Measurements from ENCODE around the gene NELFCD.
"Not testable (repeated sequence)": the region's sequence is repeated elsewhere in the genome, so short reads cannot be mapped to it uniquely, and the experiment has no call there.

NELFCD gene

GRCh38 chr20:58973866-58974265 lies 7.2 kb upstream of the NELFCD start:
- DNase-seq = no peak

GRCh38 chr20:58975353-58975752 lies 5.7 kb upstream of the NELFCD start:
- DNase-seq = no peak

DNA sequence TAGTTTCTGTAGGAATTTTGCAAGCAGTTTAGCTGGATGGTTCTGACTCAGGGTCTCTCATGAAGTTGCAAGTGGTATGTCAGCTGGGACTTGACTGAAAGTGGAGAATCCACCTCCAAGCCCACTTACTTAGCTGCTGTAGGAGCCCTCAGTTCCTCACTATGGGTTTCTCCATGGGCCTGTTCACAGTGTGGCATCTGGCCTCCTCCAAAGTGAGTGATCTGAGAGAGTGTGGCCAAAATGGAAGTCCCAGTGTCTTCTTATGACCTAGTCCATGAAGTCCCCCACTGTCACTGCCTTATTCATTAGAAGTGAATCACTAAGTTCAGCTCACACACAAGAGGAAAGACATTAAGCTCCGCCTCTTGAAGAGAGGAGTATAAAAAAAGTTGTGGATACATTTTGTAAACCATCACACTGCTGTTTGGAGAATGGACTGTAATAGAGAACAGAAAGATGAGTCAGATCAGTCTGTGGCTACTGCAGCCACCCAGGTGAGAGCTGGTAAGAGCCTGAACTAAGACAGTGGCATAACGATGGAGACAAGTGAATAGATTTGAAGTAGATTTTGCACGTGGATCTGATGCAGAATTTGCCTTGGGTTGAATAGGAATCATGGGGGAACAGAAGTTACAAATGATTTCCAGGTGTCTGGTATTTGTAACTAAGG lies 4.9 kb upstream of the NELFCD start:
- no peak for DNase-seq

- DNase-seq = no peak
These were observed 2.5 kb upstream of the NELFCD start for GRCh38 chr20:58978351-58979190.

- DNase-seq = no peak
These were observed 740 bp downstream of the NELFCD start for GRCh38 chr20:58981628-58982364.

- DNase-seq = no peak
These were observed 1.5 kb downstream of the NELFCD start for GRCh38 chr20:58982406-58983114.

DNA sequence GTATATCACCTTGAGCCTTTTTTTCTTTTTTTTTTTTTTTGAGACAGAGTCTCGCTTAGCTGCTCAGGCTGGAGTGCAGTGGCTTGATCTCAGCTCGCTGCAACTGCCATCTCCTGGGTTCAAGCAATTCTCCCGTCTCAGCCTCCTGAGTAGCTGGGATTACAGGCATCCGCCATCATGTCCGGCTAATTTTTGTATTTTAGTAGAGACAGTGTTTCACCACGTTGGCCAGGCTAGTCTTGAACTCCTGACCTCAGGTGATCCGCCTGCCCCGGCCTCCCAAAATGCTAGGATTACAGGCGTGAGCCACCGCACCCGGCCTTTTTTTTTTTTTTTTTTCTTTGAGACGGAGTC lies 2.0 kb downstream of the NELFCD start:
- not testable (repeated sequence) for DNase-seq

- DNase-seq = no peak
These were observed 3.6 kb downstream of the NELFCD start for GRCh38 chr20:58984691-58985090.

DNA sequence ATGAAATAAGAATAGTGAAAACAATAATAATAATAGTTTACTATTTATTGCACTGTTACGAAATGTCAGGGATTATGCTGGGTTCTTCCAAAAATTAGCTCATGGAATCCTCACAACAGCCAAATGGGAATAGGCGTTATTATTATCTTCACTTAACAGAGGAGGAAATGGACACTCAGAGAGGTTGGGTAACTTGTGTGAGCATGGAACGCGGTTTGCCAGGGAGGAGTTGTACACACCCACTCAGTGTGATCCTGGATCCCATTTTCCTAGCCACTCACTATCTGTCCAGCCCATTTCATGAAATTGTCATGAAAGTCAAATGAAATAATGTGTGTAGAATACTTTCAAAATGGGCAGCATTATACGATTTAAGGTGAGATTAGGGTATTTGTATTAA lies 4.6 kb downstream of the NELFCD start:
- no peak for DNase-seq

DNA sequence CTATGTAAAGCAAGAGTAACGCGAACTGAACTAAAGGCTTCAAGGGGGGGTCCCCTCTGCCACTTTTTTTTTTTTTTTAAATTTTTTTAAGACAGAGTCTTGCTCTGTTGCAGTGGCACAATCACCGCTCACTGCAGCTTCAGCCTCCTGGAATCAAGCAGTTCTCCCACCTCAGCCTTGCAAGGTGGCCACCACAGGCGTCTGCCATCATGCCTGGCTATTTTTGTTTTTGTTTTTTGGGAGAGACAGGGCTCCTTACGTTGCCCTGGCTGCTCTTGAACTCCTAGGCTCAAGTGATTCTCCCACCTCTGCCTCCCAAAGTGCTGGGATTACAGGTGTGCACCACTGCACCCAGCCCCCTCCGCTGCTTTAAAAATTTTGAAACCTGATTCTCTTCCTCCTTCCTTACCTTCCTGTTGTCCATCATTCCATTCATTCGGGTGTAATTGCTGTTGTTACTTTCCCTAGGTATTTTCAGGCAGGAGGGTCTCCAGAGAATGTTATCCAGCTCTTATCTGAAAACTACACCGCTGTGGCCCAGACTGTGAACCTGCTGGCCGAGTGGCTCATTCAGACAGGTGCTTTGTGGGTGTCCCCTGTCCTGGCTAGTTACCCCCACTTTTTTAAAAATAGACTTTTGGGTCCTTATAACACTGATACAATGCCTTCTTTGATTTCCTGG lies 5.4 kb downstream of the NELFCD start:
- no peak for DNase-seq

DNA sequence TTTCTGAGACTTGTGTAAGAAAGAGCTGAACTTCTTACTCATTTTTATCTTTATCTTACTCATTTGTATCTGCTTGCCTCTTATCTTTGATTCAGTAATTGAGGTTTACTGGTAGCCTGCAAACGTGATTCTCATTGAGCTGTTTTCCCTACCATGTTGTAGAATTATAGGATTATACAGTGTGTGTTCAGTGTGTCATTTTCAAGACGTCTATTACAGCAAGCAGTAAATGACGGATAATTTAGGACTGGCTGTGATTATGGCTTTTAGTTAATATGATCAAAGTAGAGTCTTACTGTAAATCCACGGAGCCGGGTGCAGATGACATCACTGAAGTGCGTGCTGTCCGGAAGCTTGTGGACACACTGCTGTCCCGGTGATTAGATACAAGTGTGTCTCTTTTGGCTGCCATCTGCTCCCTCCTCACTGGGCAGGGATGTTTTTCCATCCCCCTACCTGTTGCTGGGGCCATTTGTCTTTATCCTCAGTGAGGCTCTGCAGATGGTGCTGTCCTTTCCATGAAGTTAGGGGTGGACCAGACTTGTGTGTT lies 6.0 kb downstream of the NELFCD start:
- DNase-seq = no peak

- no peak for DNase-seq
These were observed 6.9 kb downstream of the NELFCD start for GRCh38 chr20:58987790-58988564.

GRCh38 chr20:58988565-58988882 lies 7.5 kb downstream of the NELFCD start:
- no peak for DNase-seq

DNA sequence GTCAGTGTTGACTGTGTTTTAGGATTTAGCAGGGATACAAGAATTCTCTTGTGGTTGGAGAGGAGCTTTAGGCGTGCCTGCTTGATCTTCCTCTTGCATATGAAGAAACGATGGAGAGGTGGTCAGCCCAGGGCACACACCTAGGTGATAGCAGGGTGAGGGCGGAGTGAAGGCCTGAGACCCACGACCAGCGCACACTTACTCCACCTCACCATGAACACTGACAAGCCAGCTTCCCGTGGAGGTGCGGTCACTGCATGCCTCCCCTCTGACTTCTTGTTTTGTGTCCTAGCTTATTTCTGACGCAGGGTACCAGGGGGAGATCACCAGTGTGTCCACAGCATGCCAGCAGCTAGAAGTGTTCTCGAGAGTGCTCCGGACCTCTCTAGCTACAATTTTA lies 8.1 kb downstream of the NELFCD start:
- no peak for DNase-seq

GRCh38 chr20:58990651-58991445 lies 9.8 kb downstream of the NELFCD start:
- no peak for DNase-seq

- no peak for DNase-seq
These were observed 10.7 kb downstream of the NELFCD start for GRCh38 chr20:58991715-58992114.

DNA sequence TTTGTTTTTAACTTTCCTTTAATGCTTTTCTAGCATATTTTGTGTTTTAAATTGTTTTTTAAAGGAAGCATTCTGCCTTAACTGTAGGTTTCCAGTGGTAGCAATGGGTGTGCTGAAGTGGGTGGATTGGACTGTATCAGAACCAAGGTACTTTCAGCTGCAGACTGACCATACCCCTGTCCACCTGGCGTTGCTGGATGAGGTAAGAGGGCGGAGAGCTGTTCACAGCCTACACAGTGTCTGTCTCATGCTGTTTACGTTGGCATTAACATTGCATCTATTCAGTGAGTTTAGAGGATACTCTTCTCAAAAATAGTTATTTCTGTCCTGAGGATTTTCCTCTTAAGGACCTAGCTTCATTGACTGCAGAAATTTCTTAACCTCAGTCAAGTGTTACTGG lies 11.9 kb downstream of the NELFCD start:
- no peak for DNase-seq

DNA sequence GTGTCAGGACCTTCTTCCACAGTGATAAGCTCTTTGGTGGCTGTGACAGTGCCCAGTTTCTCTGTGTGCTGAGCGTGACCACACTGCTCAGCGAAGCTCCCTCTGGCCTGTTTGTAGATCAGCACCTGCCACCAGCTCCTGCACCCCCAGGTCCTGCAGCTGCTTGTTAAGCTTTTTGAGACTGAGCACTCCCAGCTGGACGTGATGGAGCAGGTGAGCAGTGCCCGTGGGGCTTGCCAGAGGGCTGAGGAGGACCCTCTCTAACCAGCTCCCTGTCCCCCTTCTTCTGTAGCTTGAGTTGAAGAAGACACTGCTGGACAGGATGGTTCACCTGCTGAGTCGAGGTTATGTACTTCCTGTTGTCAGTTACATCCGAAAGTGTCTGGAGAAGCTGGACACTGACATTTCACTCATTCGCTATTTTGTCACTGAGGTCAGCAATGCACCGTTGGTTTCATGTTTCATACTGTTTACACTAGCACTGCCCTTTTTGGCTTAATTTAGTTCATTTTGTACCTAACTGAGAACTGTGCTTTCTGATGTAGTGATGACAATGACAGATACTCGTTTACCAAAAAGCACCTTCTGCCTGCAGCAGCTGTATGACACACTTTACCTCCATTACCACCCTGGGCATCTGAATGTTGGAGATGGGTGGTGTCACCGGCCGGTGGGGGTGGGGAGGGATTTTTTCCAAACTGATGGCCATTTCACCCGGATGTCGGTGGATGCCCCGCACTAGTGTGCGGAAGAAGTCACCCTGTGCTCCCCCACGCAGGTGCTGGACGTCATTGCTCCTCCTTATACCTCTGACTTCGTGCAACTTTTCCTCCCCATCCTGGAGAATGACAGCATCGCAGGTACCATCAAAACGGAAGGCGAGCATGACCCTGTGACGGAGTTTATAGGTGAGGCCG lies 12.5 kb downstream of the NELFCD start:
- no peak for DNase-seq

DNA sequence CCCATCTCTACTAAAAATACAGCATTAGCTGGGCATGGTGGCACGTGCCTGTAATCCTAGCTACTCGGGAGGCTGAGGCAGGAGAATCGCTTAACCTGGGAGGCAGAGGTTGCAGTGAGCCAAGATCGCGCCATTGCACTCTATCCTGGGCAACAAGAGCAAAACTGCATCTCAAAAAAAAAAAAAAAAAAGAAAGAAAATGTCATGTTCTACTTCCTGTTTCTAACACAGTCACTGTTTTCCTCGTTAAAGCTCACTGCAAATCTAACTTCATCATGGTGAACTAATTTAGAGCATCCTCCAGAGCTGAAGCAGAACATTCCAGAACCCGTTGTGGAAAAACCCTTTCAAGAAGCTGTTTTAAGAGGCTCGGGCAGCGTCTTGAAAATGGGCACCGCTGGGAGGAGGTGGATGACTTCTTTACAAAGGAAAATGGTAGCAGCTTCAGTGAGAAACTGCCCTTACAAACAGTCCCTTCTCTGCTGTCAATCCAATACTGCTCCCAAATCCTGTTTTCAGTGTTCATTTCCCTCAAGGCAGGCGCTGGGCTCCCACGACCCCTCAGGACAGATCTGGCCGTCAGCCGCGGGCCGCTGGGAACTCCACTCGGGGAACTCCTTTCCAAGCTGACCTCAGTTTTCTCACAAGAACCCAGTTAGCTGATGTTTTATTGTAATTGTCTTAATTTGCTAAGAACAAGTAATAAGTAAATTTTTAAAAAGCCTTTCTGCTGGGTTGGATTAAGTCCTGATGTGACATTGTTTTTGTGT lies 13.5 kb downstream of the NELFCD start:
- no peak for DNase-seq
